Embryonic facial prominence (tissue), 1 donor: ENCODE data around the gene KRI1.
"Not testable (repeated sequence)": the region's sequence is repeated elsewhere in the genome, so short reads cannot be mapped to it uniquely, and the experiment has no call there.

ENCODE experiments used
- DNase-seq: peaks from one replicate; pipeline ENCODE4 v3.0.0-alpha.2; 2016; ENCODE audit errors: extremely low spot score

KRI1 gene

DNA sequence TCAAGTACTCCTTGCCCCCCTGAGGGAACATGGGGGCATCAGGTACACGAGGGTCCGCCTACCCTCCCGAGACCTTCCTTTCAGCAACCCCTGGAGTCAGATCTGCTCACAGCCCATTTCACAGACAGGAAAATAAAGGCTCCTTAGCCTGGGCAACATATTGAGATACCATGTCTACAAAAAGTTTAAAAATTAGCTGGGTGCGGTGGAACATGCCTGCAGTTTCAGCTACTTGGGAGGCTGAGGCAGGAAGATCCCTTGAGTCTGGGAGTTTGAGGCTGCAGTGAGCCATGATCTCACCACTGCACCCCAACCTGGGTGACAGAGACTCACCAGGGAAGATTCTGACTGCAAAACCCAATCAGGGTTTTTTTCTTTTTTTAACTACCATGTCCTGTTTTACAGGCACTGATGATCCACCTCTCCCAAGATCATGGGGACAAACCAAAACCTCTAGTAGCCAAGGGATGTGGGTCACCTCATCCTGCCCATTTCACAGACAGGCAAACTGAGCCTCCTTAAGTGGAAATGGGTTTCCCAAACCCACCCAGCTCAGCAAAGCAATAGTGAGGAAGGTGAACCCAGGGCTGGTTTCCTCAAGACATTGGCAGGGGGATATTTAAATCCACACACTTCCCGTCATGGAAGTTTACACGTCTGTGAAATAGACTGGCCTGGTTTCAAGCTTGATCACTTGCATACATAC lies 9.4 kb upstream of the KRI1 start:
- DNase-seq, result no peak

DNA sequence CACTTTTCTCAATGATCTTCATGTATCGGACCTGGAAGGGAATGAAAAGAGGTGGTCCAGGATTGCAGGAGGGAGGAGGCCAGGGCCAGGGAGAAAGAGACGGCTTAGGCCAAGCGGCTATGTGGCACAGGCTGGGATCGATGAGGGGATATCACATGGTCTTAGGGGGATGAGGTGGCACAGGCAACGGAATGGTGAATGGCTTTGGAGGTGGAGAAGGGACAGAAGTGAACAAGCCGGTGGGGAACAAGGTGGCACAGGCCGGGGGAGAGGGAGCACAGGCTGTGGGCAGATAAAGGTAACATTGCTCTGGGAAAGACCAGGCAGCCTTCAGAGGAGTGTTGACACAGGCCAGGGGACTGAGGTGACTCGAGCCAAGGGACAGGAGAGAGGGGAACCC lies 8.7 kb upstream of the KRI1 start:
- no peak for DNase-seq

DNA sequence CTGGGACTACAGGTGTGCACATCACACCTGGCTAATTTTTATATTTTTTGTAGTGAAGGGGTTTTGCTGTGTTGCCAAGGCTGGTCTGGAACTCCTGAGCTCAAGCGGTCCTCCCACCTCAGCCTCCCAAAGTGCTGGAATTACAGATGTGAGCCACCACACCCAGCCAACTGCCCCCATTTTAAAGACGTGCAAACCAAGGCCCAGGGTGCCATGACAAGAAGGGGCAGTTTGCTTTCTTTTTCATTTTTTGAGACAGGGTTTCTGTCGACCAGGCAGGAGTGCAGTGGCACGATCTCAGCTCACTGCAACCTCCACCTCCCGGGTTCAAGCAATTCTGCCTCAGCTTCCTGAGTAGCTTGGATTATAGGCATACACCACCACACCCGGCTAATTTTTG lies 8.0 kb upstream of the KRI1 start:
- DNase-seq, result not testable (repeated sequence)

DNA sequence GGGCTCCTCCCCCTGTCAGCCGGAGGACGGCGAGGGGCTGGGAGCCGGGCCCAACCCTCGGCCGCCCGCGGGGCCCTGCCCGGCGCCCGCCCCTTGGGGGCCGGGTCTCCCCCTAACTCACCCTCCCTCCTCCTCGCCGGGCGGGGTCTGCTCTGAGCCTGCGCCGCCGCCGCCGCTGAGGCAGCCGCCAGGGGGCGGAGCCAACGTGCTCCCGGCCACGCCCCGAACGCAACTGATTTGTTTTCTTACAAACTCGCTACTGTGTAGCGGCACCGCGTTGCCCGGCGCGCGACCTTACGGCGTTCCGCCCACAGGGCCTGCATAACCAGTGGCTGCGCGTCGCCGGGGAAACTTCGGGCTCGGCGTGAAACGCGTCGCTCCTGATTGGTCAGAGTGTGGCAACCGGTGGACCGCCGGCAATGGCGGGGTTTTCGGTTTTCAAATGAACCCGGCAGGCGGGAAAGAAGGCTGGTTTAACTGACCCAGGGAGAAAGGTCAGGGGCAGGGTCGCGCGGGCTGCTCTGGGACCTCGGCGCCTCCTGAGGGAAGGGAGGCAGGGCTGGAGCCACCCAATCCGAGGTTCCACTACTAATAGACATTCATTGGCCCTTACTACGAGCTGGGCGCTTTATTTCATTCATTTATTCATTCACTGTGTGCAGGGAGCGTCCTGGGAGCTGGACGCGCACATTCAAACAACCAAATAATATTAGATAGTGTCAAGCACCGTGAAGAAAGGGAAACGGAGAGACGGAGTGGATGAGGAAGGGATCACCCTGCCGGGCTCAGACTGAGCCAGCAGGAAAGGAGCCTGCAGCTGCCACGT lies 3.2 kb upstream of the KRI1 start, which contains the start of gene CDKN2D:
TSS of gene CDKN2D (minus strand) at position 154 of the 826 bp plus-strand sequence. CDS start 326 bp downstream, outside the sequence.
- peak; percentile 98 for DNase-seq

DNA sequence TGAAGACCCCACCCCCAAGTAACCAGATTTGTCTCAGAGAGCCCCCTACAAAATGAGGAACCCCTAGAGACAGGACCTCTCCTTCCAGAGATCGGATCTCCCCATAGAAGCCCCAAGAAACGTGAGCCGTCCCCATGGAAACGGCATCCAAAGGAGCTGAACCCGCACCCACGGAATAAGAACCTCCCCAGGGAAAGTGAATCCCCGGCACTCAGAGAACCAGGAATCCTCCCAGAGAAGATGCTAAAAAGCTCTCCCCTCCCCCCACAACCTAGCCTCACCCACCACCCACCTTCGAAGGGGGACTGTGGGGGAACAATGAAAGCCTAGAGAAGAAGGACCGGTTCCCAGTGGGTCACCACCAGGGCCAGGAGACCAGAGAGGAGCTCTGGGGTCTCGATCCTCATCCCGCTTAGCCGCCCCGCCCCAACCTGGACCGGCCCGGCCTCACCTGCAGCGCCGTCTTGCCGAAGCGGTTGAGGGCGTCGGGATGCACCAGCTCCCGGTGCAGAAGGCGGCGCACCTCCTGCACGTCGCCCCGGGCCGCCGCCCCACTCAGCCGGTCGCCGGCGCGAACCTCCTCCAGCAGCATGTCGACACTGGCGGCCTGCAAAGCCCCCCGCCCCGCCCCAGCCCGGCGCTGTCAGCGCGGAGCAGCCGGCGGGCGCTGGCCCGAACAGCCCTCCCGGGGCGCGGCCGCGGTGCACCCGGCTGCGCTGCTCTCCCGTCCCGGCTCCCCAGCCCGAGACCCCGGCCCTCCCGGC lies 2.4 kb upstream of the KRI1 start:
- no peak for DNase-seq

DNA sequence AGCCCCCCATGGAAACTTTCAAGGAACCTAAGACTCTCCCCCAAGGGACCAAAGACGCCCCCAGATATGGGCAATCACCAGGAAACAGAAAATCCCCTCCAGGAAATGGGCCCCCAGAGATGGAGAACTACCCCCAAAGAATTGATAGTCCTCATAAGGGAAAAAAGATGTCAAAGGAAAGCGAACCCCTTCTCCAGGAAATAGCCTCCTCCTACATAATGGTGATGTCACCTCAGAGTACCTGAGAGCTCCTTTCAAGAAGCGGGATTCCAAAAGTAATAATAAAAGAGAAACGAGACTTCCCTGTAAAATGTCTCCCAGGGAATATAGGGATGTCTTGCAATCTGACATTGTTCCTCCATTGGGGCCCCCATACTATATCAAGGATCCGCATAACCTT lies 1.8 kb upstream of the KRI1 start:
- DNase-seq, result no peak

DNA sequence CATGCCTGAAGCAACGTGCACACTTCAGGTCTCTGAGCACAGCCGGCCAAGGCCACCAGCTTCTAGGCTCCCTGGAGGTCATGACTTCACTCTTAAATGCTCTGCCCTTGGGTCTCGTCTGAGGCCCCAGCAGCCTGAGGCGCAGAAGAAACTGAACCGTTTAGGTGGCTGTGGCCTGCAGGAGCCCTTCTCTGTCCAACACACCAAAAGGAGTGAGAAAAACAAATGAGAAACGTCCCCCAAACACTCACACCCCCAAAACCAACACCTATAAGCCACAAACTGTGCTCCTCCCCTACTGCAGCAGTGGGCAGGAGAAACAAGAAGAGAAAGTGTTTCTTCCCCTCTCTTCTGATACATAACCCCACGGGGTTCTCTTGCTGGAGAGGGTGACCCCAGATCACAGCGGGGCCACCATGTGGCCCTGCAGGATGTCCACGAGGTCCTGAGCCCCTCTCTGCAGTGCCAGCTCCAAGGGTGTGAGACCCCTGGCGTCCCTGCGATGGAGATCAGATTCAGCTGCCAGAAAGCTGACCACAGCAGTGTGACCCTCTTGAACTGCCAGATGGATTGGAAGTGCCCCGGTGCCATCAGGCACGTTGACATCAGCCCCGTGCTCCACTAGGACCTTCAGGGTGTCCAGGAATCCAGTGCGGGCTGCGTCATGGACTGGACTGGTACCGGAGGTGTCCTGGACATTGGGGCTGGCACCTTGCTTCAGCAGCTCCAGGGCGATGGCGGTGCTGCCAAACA lies 1.0 kb upstream of the KRI1 start:
- no peak for DNase-seq

DNA sequence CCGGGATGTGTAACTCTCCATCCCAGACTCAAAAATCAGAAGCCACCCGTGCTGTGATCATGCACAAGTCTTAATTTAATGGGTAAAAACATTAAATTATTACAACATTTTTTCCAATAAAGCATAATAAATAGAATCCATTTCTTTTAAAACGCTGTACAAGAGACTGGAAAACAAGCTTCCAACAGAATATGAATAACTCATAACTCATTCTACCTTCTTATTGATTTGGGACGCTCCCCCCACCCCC lies 523 bp upstream of the KRI1 start:
- no peak for DNase-seq

DNA sequence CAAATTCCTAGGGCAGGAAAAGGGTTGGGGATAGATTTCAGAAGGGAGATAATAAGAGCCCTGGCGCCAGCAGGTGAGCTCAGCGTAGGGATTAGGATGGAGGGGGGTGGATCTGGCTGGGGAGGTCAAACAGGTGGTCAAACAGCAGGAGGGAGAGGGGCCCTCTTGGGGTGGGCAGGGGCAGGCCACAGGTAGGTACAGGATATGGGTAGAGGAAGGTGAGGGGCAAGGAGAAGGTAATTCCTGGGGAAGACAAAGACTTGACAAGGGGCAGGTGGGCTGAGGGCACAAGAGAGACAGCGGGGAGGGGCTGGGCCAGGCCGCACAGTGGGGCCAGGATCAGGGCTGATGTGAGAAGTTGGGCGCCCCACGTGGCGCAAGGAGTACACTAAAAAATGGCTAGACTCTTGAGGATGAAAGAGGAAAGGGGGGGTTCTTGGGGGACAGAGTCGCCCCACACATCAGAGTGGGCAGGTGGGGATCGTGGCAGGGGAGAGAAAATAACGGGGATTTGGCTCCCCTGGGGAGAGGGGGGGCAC lies 713 bp downstream of the KRI1 start:
- no peak for DNase-seq

DNA sequence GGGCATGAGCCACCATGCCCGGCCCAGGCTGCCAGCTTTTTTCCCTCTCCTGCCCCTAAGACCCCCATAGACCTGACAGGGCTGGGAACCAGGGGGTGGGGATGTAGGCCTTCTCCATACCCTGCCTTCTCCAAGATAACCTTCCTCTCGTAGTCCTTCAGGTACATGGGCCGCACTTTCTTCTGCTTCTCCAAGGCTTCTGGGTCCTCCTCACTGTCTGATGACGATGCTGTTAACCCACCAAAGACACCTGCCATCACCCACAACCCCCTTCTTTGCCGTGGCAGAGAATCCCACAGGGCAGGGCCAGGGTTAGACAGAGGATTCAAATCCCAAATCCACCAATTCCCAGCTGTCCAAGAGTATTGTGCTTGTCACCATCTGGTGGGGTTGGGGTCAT lies 3.2 kb downstream of the KRI1 start:
- no peak for DNase-seq

DNA sequence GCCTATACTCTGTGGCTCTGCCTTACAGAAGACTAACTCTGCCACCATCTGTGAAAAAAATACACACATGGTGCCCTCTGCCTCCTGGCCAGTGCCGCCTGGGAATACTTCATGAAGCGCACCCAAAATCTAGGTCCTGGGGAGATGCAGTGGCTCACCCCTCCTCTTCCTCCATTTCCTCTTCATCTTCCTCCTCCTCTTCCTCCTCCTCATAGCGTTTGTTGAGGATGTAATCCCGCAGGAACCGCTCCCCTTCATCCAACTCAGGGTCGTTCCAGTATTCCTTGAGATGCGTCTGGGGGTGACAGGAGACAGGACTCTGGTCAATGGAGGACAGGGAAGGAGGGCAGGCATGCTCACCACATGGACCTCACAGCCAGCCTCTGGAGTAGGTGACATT lies 5.7 kb downstream of the KRI1 start:
- DNase-seq, result no peak

DNA sequence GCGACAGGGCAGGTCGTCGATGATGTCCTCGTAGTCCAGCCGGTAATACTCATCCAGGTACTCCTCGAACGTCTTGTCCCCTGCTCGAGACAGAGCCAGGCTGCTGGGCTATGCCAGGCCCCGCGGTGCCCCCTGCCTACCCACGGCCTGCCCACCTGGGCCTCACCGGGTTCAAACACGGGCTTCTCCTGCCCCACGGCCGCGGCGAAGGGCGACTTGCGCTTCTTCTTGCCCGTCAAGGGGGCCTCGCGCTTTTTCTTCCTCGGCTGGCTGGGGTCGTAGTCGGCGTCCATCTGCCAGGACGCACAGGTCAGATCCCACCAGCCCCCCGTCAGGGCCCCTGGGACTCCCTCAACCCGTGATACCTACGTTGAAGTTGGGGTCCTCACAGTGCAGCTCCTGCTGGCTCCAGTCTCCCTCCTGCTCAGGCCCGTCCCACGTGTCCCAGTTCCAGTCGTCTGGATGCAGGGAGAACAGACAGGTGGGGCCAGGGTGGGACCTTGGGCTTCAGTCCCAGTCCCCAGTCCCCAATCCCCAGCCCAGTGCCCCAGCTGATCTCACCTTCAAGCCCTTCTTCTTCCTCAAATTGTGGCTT lies 8.1 kb downstream of the KRI1 start:
- no peak for DNase-seq

DNA sequence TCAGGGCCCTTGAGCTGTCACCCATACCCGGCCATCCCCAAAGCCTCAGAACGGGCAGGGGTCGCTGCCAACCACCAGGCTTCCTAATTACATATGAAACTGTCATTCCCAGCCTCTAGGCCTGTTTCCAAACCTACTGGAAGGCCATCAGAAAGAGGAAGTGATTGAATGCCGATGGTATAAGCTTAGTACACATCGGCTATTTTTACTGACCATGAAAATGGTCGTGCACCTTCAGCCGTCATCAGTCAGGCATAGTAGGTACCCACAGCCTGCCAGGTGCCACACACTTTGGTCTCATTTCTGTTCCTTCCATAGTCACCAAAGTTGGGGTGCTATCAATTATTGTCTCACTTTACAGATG lies 10.2 kb downstream of the KRI1 start:
- no peak for DNase-seq

DNA sequence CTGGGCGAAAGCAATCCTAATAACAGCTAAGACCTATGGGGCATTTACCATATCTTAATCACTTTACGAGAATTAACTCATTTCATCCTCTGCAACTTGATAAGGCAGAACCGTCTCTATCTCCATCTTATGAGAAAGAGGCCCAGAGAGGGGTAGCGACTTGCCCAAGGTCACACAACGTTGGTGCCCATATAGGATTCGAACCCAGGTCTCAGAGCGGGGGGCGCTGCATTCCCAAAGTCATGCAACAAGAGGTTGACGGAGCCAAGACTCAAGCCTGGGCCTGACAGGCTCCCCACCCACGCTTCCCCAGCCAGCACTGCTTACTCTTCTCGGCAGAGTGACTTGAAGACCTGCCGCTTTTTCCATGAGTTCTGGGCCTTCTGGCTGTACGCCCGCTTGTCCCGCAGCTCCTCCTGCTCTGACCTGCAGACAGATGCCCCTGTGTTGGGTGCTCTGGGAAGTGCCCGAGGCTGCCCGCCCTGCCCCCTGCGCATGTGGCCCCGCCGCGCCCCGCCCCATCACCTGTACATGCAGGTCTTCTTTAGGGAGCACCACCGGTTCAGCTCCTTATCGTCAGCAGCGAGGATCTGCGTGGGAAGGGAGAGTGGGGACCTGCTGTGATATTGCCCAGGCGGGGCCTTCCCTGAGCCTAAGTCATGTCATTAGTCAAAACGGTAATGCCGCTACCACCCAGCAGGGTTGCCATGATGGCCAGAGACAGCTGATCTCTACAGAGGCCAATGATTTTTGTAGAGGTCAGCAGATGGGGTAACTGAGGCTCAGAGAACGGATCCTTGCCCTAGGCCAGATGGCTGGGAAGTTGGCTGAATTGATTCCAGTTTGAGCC lies 10.8 kb downstream of the KRI1 start:
- no peak for DNase-seq

DNA sequence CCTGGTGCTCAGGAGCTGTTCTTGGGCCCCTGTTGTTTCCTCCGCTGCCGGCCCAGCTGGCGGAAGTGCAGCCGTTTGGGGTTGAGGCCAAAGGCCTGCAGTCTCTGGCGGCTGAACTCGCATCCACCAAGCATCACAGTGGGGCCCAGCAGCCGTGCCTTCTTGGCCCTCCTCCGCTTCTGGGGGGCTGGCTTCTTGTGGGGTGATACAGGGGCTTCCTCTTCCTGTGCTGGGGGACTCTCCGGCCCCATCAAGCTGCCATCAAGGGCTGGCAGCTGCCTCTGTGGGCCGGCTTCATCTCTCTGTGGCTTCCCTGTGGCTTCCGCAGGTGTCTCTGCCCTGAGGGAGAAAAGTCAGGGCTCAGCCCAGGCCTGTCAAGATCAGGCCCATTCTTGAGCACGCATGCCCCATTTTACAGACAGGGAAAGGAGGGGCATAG lies 11.8 kb downstream of the KRI1 start:
- DNase-seq, result no peak

DNA sequence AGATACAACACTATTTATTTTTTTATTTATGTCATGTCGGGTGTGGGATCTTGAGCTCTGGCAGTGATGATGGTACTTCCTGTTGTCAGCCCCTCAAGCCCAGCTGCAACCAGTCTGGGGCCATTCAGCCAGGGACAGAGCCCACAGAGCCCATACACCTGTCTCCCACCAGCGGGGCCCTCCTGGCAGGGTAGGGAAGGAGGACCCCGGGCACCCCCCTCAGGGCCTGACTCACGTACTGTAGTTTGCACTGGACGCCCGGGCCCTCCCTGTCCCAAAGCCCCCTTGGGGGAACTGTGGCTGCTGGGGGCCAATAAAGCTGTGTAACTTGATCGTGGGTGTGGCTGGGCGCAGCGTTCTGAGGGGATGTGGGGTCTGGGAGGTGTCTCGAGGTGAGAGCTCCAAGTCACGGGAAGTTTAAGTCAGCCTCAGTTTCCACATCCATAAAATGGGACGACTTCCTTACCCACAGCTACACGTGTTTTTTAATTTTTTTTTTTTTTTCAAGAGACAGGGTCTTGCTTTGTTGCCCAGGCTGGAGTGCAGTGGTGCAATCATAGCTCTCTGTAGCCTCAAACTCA lies 12.6 kb downstream of the KRI1 start:
- DNase-seq, result no peak

DNA sequence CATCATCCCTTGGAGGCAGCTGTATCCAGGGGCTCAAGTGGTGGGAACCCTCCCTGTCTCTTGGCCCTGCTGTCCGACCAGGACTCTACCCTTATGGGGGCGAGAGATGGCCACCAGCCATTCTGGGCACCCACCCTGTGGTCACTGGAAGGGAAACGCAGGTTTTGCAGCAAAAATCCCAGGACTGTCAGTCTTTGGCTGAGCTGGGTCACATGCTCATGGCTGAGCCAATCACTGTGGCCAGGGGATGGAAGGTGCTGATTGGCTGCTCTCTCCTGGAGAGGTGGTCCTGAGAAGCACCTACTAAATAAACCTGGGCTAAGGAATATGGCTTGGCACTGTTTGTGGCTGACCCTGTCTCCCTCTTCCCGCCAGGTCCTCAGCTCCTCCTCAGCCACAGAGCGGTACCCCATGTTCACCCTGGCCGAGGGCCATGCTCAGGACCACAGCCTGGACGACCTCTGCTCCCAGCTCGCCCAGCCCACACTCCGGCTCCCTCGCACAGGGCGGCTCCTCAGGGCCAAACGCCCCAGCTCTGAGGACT lies 13.2 kb downstream of the KRI1 start:
- DNase-seq, result no peak

DNA sequence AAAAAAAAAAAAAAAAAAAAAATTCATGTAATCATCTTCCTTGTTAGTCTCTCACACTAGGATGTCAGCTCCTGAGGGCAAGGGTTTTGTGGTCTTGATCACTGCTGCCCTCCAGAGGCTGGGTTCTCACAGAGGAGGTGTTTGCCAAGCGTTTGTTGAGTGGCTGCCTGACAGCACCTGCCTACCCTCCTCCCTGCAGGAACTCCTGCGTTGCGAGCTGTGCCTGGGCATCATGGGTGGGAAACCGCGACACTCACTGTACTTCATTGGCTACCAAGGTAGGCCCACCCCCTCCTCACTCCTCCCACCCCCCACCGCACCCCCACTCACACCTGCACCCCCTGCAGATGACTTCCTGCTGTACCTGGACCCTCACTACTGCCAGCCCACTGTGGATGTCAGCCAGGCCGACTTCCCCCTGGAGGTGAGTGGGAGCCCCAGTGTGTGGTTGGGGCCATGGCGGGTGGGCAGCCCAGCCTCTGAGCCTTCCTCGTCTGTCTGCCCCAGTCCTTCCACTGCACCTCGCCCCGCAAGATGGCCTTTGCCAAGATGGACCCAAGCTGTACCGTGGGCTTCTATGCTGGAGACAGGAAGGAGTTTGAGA lies 14.0 kb downstream of the KRI1 start:
- DNase-seq, result no peak

DNA sequence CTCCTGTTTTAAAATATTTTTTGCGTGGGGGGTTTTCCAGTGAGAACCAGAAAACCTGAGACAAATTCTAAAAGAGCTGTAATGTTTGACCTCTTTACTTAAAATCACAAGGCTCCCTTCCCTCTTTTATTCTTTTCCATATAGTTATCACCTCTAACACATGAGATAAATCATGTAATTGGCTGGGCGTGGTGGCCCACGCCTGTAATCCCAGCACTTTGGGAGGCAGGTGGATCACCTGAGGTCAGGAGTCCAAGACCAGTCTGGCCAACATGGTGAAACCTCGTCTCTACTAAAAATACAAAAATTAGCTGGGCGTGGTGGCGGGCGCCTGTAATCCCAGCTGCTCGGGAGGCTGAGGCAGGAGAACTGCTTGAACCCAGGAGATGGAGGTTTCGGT lies 14.8 kb downstream of the KRI1 start:
- not testable (repeated sequence) for DNase-seq
